HEK293 (cell line): Measurements from ENCODE around the gene RASD1.

Experiments used
- CTCF ChIA-PET: fragments of 350-600 bp; formaldehyde crosslinking; extraction: SDS; loops from one replicate; lab custom pipeline; 2021; ENCODE audit warnings: antibody characterized with exemption; lab: Yijun Ruan, JAX
- POLR2A ChIA-PET: fragments of 300-600 bp; formaldehyde crosslinking; extraction: SDS; loops from one replicate; lab custom pipeline; 2020; ENCODE audit warnings: antibody characterized with exemption, inconsistent platforms; lab: Yijun Ruan, JAX
- H3K27ac ChIP-seq: fragments of 200-500 bp; sonication (Bioruptor generic); 2 replicates; pipeline ENCODE4 v1.5.1; 2014; ENCODE audit warnings: low read depth, low read length, control low read depth, inconsistent platforms; ENCODE audit errors: extremely low read depth
- H3K36me3 ChIP-seq, 2 experiments: fragments of 200-500 bp in 1 of 2; sonication (Bioruptor generic) in 1 of 2; 1 replicate in 1 of 2; 2 replicates in 1 of 2; pipeline ENCODE4 v1.5.1; 2014 to 2017; ENCODE audit warnings: inconsistent platforms in 2 of 2, low read length in 2 of 2; ENCODE audit not compliant: control insufficient read depth in 2 of 2, insufficient read depth in 1 of 2
- H3K4me1 ChIP-seq: fragments of 200-500 bp; sonication (Bioruptor generic); 2 replicates; pipeline ENCODE4 v1.5.1; 2014; ENCODE audit warnings: mild to moderate bottlenecking, low read length, inconsistent platforms; ENCODE audit not compliant: control insufficient read depth, insufficient read depth
- H3K4me3 ChIP-seq: 2 replicates; pipeline ENCODE4 v1.5.1; 2011; ENCODE audit warnings: low read depth, mild to moderate bottlenecking, control low read depth, low read length, moderate library complexity
- H3K9me3 ChIP-seq: fragments of 200-500 bp; sonication (Bioruptor generic); 2 replicates; pipeline ENCODE4 v1.5.1; 2014; ENCODE audit warnings: low read depth, low read length, inconsistent platforms; ENCODE audit not compliant: control insufficient read depth, insufficient read depth
- EGR2 ChIP-seq: fragments of 450-650 bp; formaldehyde crosslinking; IDR thresholded peaks from 2 replicates; pipeline ENCODE4 v1.5.1; 2016; ENCODE audit warnings: low read depth, missing biosample characterization, missing genetic modification characterization
- GLIS2 ChIP-seq: fragments of 450-650 bp; formaldehyde crosslinking; IDR thresholded peaks from 2 replicates; pipeline ENCODE4 v1.5.1; 2016; ENCODE audit warnings: missing biosample characterization, missing genetic modification characterization
- KLF17 ChIP-seq: fragments of 450-650 bp; formaldehyde crosslinking; IDR thresholded peaks from 2 replicates; pipeline ENCODE4 v1.5.1; 2016; ENCODE audit warnings: missing biosample characterization, missing genetic modification characterization
- MZF1 ChIP-seq: fragments of 450-650 bp; formaldehyde crosslinking; IDR thresholded peaks from 2 replicates; pipeline ENCODE4 v1.5.1; 2017; ENCODE audit warnings: missing biosample characterization, missing genetic modification characterization, borderline replicate concordance
- PRDM2 ChIP-seq: fragments of 450-650 bp; formaldehyde crosslinking; IDR thresholded peaks from 2 replicates; pipeline ENCODE4 v1.5.1; 2016; ENCODE audit warnings: missing biosample characterization, missing genetic modification characterization, borderline replicate concordance
- SP2 ChIP-seq: fragments of 450-650 bp; formaldehyde crosslinking; IDR thresholded peaks from 2 replicates; pipeline ENCODE4 v1.5.1; 2016; ENCODE audit warnings: missing biosample characterization, missing genetic modification characterization
- YY2 ChIP-seq: fragments of 450-650 bp; formaldehyde crosslinking; IDR thresholded peaks from 2 replicates; pipeline ENCODE4 v1.5.1; 2016; ENCODE audit warnings: missing biosample characterization, missing genetic modification characterization
- ZBTB26 ChIP-seq: fragments of 450-650 bp; formaldehyde crosslinking; optimal IDR thresholded peaks from 2 replicates; pipeline ENCODE3; 2016; ENCODE audit warnings: missing biosample characterization, mild to moderate bottlenecking, missing genetic modification characterization
- ZFHX2 ChIP-seq: fragments of 450-650 bp; formaldehyde crosslinking; conservative IDR thresholded peaks from 2 replicates; pipeline ENCODE4 v1.5.1; 2016; ENCODE audit warnings: missing biosample characterization, missing genetic modification characterization
- ZFP69B ChIP-seq: fragments of 450-650 bp; formaldehyde crosslinking; IDR thresholded peaks from 2 replicates; pipeline ENCODE4 v1.5.1; 2016; ENCODE audit warnings: missing biosample characterization, missing genetic modification characterization
- ZIC2 ChIP-seq: fragments of 450-650 bp; formaldehyde crosslinking; IDR thresholded peaks from 2 replicates; pipeline ENCODE4 v1.5.1; 2016; ENCODE audit warnings: missing biosample characterization, missing genetic modification characterization
- ZNF133 ChIP-seq: fragments of 450-650 bp; formaldehyde crosslinking; IDR thresholded peaks from 2 replicates; pipeline ENCODE4 v1.5.1; 2016; ENCODE audit warnings: missing biosample characterization, missing genetic modification characterization
- ZNF19 ChIP-seq: fragments of 450-650 bp; formaldehyde crosslinking; IDR thresholded peaks from 2 replicates; pipeline ENCODE4; 2016; ENCODE audit warnings: missing biosample characterization, missing genetic modification characterization, low read depth
- ZNF211 ChIP-seq: fragments of 450-650 bp; formaldehyde crosslinking; IDR thresholded peaks from 2 replicates; pipeline ENCODE4 v1.5.1; 2016; ENCODE audit warnings: low read depth, missing biosample characterization, missing genetic modification characterization
- ZNF223 ChIP-seq: fragments of 450-650 bp; formaldehyde crosslinking; IDR thresholded peaks from 2 replicates; pipeline ENCODE4 v1.5.1; 2016; ENCODE audit warnings: missing biosample characterization, missing genetic modification characterization
- ZNF350 ChIP-seq: fragments of 450-650 bp; formaldehyde crosslinking; IDR thresholded peaks from 2 replicates; pipeline ENCODE4 v1.5.0; 2017; ENCODE audit warnings: missing biosample characterization, mild to moderate bottlenecking, missing genetic modification characterization
- ZNF776 ChIP-seq: fragments of 450-650 bp; formaldehyde crosslinking; IDR thresholded peaks from 2 replicates; pipeline ENCODE4 v1.5.0; 2017; ENCODE audit warnings: missing biosample characterization, missing genetic modification characterization, borderline replicate concordance
- TF ChIP-seq, protein P1 (sequence below): fragments of 450-650 bp; formaldehyde crosslinking; IDR thresholded peaks from 2 replicates; pipeline ENCODE4; 2016; ENCODE audit warnings: missing biosample characterization, missing genetic modification characterization
- TF ChIP-seq, protein P2 (sequence below): fragments of 450-650 bp; formaldehyde crosslinking; IDR thresholded peaks from 2 replicates; pipeline ENCODE4 v1.5.1; 2016; ENCODE audit warnings: missing biosample characterization, missing genetic modification characterization

The RASD1 gene

GRCh38 chr17:17485420-17485819, 10.8 kb downstream of the RASD1 start (continued):
- TF ChIP-seq YY2 (tag by site-specific recombination) = no peak
- TF ChIP-seq ZNF19 (tag by site-specific recombination) = no peak
- TF ChIP-seq ZNF133 = no peak
- TF ChIP-seq ZNF350 (tag by site-specific recombination) = no peak

- no peaks in the 10 kb centered on the region for H3K9me3 ChIP-seq
- no peaks in the 10 kb centered on the region for H3K4me1 ChIP-seq
- H3K4me3 ChIP-seq = no peak overlapping the region
- peaks cover 31 to 72% of the 10 kb centered on the region in 2 experiments for H3K36me3 ChIP-seq
- no peak overlapping the region for H3K27ac ChIP-seq
- CTCF ChIA-PET = interaction anchor here (0.7 to 1.2 kb wide), 3 partner anchors 13 to 58 kb away, joined by 3 to 4 read pairs (median 4); no protein-coding TSS in a partner anchor
- POLR2A ChIA-PET = no interaction called here
- TF ChIP-seq EGR2 (peak; percentile 92), ZNF211 (tag by site-specific recombination) (no peak), MZF1 (tag by site-specific recombination) (no peak), ZFHX2 (tag by site-specific recombination) (peak; percentile 88), ZNF776 (no peak), ZBTB26 (tag by site-specific recombination) (no peak), PRDM2 (tag by site-specific recombination) (no peak), SP2 (tag by site-specific recombination) (0 out of 2 replicates have a peak, but pooled peaks have one; percentile 7), KLF17 (tag by site-specific recombination) (0 out of 2 replicates have a peak, but pooled peaks have one; percentile 24), GLIS2 (0 out of 2 replicates have a peak, but pooled peaks have one; percentile 11), ZFP69B (tag by site-specific recombination) (peak; percentile 61; the same call in 1 of the 2 replicates), ZNF223 (tag by site-specific recombination) (no peak), ZIC2 (tag by site-specific recombination) (peak; percentile 61; the same call in 1 of the 2 replicates)
- TF ChIP-seq, protein P1, sequence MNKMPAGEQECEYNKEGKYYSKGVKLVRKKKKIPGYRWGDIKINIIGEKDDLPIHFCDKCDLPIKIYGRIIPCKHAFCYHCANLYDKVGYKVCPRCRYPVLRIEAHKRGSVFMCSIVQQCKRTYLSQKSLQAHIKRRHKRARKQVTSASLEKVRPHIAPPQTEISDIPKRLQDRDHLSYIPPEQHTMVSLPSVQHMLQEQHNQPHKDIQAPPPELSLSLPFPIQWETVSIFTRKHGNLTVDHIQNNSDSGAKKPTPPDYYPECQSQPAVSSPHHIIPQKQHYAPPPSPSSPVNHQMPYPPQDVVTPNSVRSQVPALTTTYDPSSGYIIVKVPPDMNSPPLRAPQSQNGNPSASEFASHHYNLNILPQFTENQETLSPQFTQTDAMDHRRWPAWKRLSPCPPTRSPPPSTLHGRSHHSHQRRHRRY (tag by site-specific recombination) = no peak
- TF ChIP-seq, protein P2, sequence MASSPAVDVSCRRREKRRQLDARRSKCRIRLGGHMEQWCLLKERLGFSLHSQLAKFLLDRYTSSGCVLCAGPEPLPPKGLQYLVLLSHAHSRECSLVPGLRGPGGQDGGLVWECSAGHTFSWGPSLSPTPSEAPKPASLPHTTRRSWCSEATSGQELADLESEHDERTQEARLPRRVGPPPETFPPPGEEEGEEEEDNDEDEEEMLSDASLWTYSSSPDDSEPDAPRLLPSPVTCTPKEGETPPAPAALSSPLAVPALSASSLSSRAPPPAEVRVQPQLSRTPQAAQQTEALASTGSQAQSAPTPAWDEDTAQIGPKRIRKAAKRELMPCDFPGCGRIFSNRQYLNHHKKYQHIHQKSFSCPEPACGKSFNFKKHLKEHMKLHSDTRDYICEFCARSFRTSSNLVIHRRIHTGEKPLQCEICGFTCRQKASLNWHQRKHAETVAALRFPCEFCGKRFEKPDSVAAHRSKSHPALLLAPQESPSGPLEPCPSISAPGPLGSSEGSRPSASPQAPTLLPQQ = peak; percentile 79
- TF ChIP-seq, all 188 proteins: peak for 8
Measured at GRCh38 chr17:17484451-17484899, 11.7 kb downstream of the RASD1 start.
